Measurements from ENCODE around the gene DDX24.

- no peak for TF ChIP-seq CTCF (IDR thresholded peaks at IDR 0.05; ENCODE audit: low read depth, low read length, poor library complexity, severe bottlenecking)
- no peak for TF ChIP-seq EZH2phosphoT487 (IDR thresholded peaks at IDR 0.05; ENCODE audit: borderline replicate concordance, low read length)
Observed at GRCh38 chr14:94114589-94115057, 33.6 kb upstream of the DDX24 start.

All from DOHH2 (cell line).